ENCODE results near the gene CTNND2.
"Not testable (repeated sequence)": the region's sequence is repeated elsewhere in the genome, so short reads cannot be mapped to it uniquely, and the experiment has no call there.

Gene CTNND2

GRCh38 chr5:11009576-11009975 lies 894.7 kb downstream of the CTNND2 start:
- no peak for TF ChIP-seq CTCF (IDR thresholded peaks at IDR 0.05)
- no peak for DNase-seq (ENCODE audit: low spot score)
- no peak overlapping the region for H3K4me3 ChIP-seq
- H3K27ac ChIP-seq, result no peak overlapping the region

- Histone ChIP-seq H3K4me3 (no peak overlapping the region), H3K27ac (no peak overlapping the region)
- no peak for DNase-seq (ENCODE audit: low spot score)
- no peak for TF ChIP-seq CTCF (IDR thresholded peaks at IDR 0.05)
Measured at GRCh38 chr5:11007269-11007870, 896.9 kb downstream of the CTNND2 start.

- H3K27ac ChIP-seq; H3K4me3 ChIP-seq; DNase-seq (ENCODE audit: low spot score): not testable (repeated sequence)
Measured at GRCh38 chr5:11004523-11004922, 899.7 kb downstream of the CTNND2 start.

GRCh38 chr5:11000515-11001353 lies 903.5 kb downstream of the CTNND2 start:
- no peak for TF ChIP-seq CTCF (IDR thresholded peaks at IDR 0.05)
- Histone ChIP-seq H3K4me3 (no peak overlapping the region), H3K27ac (no peak overlapping the region)
- no peak for DNase-seq (ENCODE audit: low spot score)

- DNase-seq (ENCODE audit: low spot score), result no peak
- Histone ChIP-seq H3K4me3 (no peak overlapping the region), H3K27ac (no peak overlapping the region)
- TF ChIP-seq CTCF (IDR thresholded peaks at IDR 0.05), result no peak
Measured at GRCh38 chr5:10999714-11000113, 904.5 kb downstream of the CTNND2 start.

- H3K4me3 ChIP-seq, result no peak overlapping the region
Measured at GRCh38 chr5:10995891-10996290, 908.4 kb downstream of the CTNND2 start.

More at GRCh38 chr5:10995891-10996290, 908.4 kb downstream of the CTNND2 start:
- TF ChIP-seq CTCF (IDR thresholded peaks at IDR 0.05), result no peak
- H3K27ac ChIP-seq, result no peak overlapping the region
- DNase-seq (ENCODE audit: low spot score), result no peak

Measured in coronary artery (tissue), 2 donors.